ENCODE measurements around the gene HVCN1.

HVCN1 gene

DNA sequence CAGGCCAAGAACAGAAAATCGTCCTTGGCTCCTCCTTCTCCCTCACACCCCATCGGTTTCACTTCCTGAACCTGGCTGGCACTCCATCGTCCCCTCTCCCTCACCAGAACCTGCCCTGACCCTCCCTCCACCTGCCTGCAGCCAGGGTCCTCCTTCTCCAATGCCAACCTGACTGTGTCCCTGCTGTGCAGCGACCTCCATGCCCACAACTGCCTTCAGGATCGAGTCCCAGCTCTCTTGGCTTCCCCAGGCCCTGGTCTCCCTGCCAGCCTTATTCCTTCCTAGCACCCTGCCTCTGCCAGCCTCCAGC lies 19.8 kb downstream of the HVCN1 start:
- Histone ChIP-seq H3K4me1 (ENCODE audit: low read length) (peaks cover 42% of the 10 kb centered on the region), H3K79me2 (ENCODE audit: low read length) (no peaks in the 10 kb centered on the region), H3K27me3 (ENCODE audit: low read depth, low read length) (no peaks in the 10 kb centered on the region), H3K9ac (ENCODE audit: low read length) (peak overlapping the region; percentile 54; the same call in 1 of the 2 replicates), H3K4me3 (ENCODE audit: low read length) (peak overlapping the region; percentile 54; the same call in 1 of the 2 replicates), H3K36me3 (replicated peaks; ENCODE audit: low read depth, low read length) (peaks cover 3% of the 10 kb centered on the region), H3K9me3 (ENCODE audit: insufficient read depth, low read length) (peaks cover 13% of the 10 kb centered on the region), H3K4me2 (ENCODE audit: low read length) (peak overlapping the region; percentile 84), H3K27ac (ENCODE audit: low read length) (peak overlapping the region; percentile 84), H4K20me1 (ENCODE audit: insufficient read depth, low read length) (no peaks in the 10 kb centered on the region), H2AFZ (ENCODE audit: low read depth, low read length) (peak overlapping the region; percentile 31; the same call in 1 of the 2 replicates)
- TF ChIP-seq, protein P1, sequence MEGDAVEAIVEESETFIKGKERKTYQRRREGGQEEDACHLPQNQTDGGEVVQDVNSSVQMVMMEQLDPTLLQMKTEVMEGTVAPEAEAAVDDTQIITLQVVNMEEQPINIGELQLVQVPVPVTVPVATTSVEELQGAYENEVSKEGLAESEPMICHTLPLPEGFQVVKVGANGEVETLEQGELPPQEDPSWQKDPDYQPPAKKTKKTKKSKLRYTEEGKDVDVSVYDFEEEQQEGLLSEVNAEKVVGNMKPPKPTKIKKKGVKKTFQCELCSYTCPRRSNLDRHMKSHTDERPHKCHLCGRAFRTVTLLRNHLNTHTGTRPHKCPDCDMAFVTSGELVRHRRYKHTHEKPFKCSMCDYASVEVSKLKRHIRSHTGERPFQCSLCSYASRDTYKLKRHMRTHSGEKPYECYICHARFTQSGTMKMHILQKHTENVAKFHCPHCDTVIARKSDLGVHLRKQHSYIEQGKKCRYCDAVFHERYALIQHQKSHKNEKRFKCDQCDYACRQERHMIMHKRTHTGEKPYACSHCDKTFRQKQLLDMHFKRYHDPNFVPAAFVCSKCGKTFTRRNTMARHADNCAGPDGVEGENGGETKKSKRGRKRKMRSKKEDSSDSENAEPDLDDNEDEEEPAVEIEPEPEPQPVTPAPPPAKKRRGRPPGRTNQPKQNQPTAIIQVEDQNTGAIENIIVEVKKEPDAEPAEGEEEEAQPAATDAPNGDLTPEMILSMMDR (IDR thresholded peaks at IDR 0.05; ENCODE audit: low read depth, low read length) = no peak
- no peak for TF ChIP-seq EZH2phosphoT487 (IDR thresholded peaks at IDR 0.05; ENCODE audit: low read depth)

DNA sequence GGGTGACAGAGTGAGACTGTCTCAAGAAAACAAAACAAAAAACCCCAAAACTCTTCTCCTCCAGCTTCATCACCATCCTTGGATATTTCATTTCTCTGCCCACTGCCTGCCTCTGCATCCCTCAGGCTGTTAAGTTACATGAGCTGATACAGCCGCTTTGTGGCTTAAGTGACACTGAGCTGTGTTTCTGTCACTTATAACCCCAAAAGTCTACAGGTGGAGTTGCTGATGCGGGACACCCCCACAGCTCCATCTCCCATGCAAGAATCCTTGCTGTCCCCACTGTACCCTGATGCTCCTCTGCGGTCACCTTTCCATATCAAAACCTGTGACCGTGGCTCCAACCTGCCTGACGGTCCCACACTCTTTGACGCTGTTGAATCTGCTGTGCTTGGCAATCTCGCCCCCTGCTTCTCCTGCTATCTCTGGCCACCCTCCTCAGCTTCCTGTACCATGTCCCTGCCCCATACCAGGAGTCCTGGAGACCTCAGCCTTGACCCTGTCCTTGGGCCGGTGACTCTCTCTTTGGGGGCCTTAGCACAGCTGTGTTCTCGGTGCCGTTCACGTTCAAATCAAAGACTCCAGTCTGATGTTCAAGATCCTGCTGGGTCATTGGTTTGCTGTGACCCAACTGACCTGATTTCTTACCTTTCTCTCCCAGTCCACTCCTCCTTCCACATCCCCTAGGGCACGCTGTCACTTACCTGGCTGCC lies 20.3 kb downstream of the HVCN1 start:
- no peak for TF ChIP-seq EZH2phosphoT487 (IDR thresholded peaks at IDR 0.05; ENCODE audit: low read depth)
- TF ChIP-seq, protein P1 (IDR thresholded peaks at IDR 0.05; ENCODE audit: low read depth, low read length) = no peak
- H3K4me1 ChIP-seq (ENCODE audit: low read length) = peaks cover 42% of the 10 kb centered on the region
- H4K20me1 ChIP-seq (ENCODE audit: insufficient read depth, low read length) = no peaks in the 10 kb centered on the region
- peaks cover 3% of the 10 kb centered on the region for H3K36me3 ChIP-seq (replicated peaks; ENCODE audit: low read depth, low read length)
- peak overlapping the region; percentile 24; the same call in 1 of the 2 replicates for H3K4me3 ChIP-seq (ENCODE audit: low read length)
- no peaks in the 10 kb centered on the region for H3K79me2 ChIP-seq (ENCODE audit: low read length)
- peak overlapping the region; percentile 84 for H3K4me2 ChIP-seq (ENCODE audit: low read length)
- H3K9me3 ChIP-seq (ENCODE audit: insufficient read depth, low read length) = peaks cover 13% of the 10 kb centered on the region
- no peak overlapping the region for H2AFZ ChIP-seq (ENCODE audit: low read depth, low read length)
- peak overlapping the region; percentile 84 for H3K27ac ChIP-seq (ENCODE audit: low read length)
- H3K9ac ChIP-seq (ENCODE audit: low read length) = peak overlapping the region; percentile 15; the same call in 1 of the 2 replicates
- H3K27me3 ChIP-seq (ENCODE audit: low read depth, low read length) = no peaks in the 10 kb centered on the region

DNA sequence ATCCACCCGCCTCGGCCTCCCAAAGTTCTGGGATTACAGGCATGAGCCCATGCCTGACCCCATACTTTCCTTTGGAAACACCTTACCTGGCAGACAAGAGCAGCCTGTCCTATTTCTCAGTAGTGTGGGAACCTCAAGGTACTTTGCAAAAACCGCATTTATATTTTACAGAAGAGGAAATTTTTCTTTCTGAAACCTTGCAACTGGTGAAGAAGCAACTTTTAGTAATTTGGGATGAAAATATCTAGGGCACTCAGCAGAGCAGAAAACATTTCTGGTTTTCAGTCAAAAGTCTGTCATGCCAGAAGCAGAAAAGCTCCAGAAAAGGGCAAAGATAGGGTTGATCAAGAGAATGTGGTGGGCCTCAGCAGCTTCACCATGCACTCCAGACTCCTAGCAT lies 21.2 kb downstream of the HVCN1 start:
- Histone ChIP-seq H4K20me1 (ENCODE audit: insufficient read depth, low read length) (no peaks in the 10 kb centered on the region), H3K27me3 (ENCODE audit: low read depth, low read length) (no peaks in the 10 kb centered on the region), H2AFZ (ENCODE audit: low read depth, low read length) (no peak overlapping the region), H3K27ac (ENCODE audit: low read length) (peak overlapping the region; percentile 84), H3K36me3 (replicated peaks; ENCODE audit: low read depth, low read length) (peaks cover 3% of the 10 kb centered on the region), H3K4me3 (ENCODE audit: low read length) (no peak overlapping the region), H3K4me2 (ENCODE audit: low read length) (peak overlapping the region; percentile 38), H3K9me3 (ENCODE audit: insufficient read depth, low read length) (peaks cover 13% of the 10 kb centered on the region), H3K4me1 (ENCODE audit: low read length) (peaks cover 42% of the 10 kb centered on the region), H3K79me2 (ENCODE audit: low read length) (no peaks in the 10 kb centered on the region), H3K9ac (ENCODE audit: low read length) (no peak overlapping the region; the same call in 1 of the 2 replicates)
- TF ChIP-seq EZH2phosphoT487 (IDR thresholded peaks at IDR 0.05; ENCODE audit: low read depth) = no peak
- TF ChIP-seq, protein P1 (IDR thresholded peaks at IDR 0.05; ENCODE audit: low read depth, low read length) = no peak

DNA sequence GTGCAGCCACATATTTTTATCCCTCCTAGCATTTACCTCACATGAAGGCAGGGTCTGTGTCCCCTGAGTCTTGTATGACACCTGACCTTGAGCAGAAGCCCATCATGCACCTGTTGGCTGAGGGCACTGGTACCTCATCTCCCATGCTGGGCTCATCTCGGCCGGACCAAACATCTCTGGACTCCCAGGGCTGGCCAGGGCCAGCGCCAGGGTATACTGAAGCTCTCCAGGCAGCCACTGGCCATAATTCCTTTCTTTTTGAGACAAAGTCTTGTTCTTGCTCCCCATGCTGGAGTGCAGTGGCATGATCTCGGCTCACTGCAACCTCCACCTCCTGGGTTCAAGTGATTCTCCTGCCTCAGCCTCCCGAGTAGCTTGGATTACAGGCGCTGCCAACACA lies 22.0 kb downstream of the HVCN1 start:
- H3K27ac ChIP-seq (ENCODE audit: low read length) = no peak overlapping the region
- H3K79me2 ChIP-seq (ENCODE audit: low read length) = no peaks in the 10 kb centered on the region
- H3K9me3 ChIP-seq (ENCODE audit: insufficient read depth, low read length) = peaks cover 13% of the 10 kb centered on the region
- H3K9ac ChIP-seq (ENCODE audit: low read length) = no peak overlapping the region
- peaks cover 3% of the 10 kb centered on the region for H3K36me3 ChIP-seq (replicated peaks; ENCODE audit: low read depth, low read length)
- H3K4me1 ChIP-seq (ENCODE audit: low read length) = peaks cover 42% of the 10 kb centered on the region
- no peaks in the 10 kb centered on the region for H4K20me1 ChIP-seq (ENCODE audit: insufficient read depth, low read length)
- no peaks in the 10 kb centered on the region for H3K27me3 ChIP-seq (ENCODE audit: low read depth, low read length)
- H3K4me2 ChIP-seq (ENCODE audit: low read length) = no peak overlapping the region
- H2AFZ ChIP-seq (ENCODE audit: low read depth, low read length) = no peak overlapping the region
- no peak for TF ChIP-seq EZH2phosphoT487 (IDR thresholded peaks at IDR 0.05; ENCODE audit: low read depth)
- TF ChIP-seq, protein P1 (IDR thresholded peaks at IDR 0.05; ENCODE audit: low read depth, low read length) = no peak
- no peak overlapping the region for H3K4me3 ChIP-seq (ENCODE audit: low read length)

Measured in OCI-LY3 (cell line).